ENCODE results near the gene LRRC8B.

- TF ChIP-seq, protein P1, sequence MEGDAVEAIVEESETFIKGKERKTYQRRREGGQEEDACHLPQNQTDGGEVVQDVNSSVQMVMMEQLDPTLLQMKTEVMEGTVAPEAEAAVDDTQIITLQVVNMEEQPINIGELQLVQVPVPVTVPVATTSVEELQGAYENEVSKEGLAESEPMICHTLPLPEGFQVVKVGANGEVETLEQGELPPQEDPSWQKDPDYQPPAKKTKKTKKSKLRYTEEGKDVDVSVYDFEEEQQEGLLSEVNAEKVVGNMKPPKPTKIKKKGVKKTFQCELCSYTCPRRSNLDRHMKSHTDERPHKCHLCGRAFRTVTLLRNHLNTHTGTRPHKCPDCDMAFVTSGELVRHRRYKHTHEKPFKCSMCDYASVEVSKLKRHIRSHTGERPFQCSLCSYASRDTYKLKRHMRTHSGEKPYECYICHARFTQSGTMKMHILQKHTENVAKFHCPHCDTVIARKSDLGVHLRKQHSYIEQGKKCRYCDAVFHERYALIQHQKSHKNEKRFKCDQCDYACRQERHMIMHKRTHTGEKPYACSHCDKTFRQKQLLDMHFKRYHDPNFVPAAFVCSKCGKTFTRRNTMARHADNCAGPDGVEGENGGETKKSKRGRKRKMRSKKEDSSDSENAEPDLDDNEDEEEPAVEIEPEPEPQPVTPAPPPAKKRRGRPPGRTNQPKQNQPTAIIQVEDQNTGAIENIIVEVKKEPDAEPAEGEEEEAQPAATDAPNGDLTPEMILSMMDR (conservative IDR thresholded peaks at IDR 0.05; ENCODE audit: low read length) = no peak
- no peak for TF ChIP-seq EZH2phosphoT487 (IDR thresholded peaks at IDR 0.05; ENCODE audit: borderline replicate concordance)
Measured at GRCh38 chr1:89553157-89553556, 28.5 kb downstream of the LRRC8B start.

Data from Loucy (cell line).